ENCODE results near the gene CDCA5.

CDCA5 gene

DNA sequence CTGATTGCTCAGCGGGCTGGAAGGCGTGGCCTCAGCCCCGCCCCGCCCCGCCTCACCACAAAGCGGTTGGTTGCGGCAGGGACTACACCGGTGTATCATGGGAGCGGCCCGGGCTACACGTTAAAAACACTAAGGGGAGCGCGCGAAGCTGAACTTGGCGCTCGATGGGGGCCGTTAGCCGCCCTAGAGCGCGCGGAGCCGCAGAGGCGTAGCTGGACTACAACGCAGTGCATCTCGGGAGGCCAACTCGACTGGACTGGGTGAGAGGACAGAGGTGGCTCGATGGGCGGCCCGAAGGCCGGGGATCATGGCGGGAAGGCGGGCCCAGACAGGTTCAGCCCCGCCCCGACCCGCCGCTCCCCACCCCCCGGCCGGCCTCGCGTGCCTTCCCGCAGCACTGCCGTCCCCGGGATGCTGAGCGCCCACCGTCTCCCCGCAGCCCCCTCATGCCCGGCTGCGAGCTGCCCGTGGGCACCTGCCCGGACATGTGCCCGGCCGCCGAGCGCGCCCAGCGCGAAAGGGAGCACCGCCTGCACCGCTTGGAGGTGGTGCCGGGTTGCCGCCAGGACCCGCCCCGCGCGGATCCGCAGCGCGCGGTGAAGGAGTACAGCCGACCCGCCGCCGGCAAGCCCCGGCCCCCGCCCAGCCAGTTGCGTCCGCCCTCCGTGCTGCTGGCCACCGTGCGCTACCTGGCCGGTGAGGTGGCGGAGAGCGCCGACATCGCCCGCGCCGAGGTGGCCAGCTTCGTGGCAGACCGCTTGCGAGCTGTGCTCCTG is 42.8 kb downstream of the CDCA5 start, which contains the start of gene SAC3D1:
Gene SAC3D1, plus strand, starts transcription at position 364 of the 776 bp plus-strand sequence. Its CDS starts 83 bp downstream, at position 447.
- DNase-seq: peak; percentile 87 to 91

DNA sequence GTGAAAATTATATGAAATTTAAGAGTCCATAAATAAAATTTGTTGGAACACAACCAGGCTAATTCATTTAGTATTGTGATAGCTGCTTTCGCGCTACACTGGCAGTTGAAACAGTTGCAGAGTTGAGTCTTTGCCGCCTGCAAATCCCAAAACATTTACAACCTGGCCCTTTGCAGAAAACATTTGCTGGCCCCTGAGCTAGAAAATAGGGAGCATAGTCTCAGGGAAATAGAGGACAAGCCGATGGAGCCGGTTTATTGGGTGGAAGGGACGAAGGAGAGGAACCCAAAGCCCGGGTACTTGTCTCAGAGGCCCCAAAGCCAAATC is 43.4 kb downstream of the CDCA5 start:
- DNase-seq: no peak

DNA sequence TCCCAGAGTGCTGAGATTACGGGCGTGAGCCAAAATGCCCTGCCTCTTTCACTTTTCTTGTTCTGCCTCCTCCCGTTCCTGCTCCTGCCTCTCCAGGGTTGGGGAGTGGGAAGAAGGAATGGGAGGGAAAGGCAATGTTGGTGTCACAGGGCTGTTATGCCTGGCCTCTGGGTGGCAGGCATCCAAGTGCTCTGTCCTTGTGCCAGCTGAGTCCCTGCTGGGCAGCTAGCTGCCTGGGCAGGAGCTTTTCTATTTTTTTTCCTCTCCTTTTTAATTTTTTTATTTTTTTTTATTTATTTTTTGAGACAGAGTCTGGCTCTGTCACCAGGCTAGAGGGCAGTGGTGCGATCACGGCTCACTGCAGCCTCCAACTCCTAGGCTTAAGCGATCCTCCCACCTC is 46.9 kb downstream of the CDCA5 start:
- no peak for DNase-seq

DNA sequence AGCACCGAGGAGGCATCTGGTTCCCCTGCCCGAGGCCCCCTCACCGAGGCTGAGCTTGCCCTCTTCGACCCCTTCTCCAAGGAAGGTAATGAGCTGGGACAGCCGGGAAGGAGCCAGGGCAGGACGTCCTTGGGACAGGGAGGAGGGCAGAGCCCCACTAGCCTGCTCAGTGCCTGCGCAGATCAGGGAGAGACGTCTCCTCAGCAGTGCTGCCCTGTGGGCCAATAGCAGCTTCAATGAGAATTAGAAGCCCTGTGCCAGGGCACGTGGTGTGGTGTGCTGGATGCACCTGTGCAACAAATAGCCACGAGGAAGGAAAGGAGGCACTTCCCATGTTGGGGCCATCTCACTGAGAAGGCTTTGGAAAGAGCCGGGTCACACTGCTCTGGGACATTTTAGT is 48.3 kb downstream of the CDCA5 start:
- no peak for DNase-seq

DNA sequence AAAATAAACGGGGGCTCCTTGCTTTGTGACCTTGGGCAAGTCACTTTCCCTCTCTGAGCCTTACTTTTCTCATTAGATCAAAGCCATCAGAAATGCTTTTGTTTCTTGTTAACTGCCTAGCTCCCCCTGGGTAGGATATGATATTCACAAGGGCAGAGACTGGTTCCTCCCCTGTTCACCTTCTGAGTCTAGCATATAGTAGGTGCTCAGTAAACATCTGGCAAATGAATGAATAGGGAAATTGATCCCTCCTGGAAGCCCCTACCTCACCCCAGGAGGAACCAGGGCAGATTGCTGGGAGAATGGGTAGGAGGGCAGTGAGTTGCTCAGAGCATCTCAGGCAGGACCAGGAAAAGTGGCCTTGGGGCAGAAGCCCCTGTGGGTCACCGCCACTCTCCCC is 49.4 kb downstream of the CDCA5 start:
- DNase-seq: no peak

DNA sequence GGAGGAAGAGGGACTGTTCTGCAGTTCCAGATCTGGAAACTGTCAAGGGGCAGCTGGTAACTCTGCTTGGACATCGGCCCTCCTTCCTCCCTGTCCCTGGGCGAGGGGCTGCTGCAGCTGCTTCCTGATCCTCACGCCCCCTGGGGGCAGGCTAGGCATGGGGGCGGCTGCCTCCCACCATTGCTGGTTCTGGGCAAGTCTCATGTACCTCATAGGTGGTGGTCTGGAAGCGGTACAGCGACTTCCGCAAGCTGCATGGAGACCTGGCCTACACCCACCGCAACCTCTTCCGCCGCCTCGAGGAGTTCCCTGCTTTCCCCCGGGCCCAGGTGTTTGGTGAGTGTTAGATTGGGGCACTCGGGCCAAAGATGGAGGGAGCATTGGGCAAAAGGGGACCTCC is 51.6 kb downstream of the CDCA5 start:
- no peak for DNase-seq

All from CD4-positive, alpha-beta T cell treated with Interferon alpha-2 for 1 hour (primary cell).